OCI-LY1 (cell line): ENCODE results near the gene TSEN2.

Experiments used
- H2AFZ ChIP-seq: fragments of 200-600 bp; sonication (generic), shearing (Covaris generic); 2 replicates; pipeline ENCODE4 v1.6.0; 2014; ENCODE audit warnings: antibody characterized with exemption, mild to moderate bottlenecking, low read length
- H3F3A ChIP-seq: fragments of 200-600 bp; sonication (generic), shearing (Covaris generic); 2 replicates; pipeline ENCODE4 v1.6.0; 2014; ENCODE audit warnings: mild to moderate bottlenecking, antibody characterized with exemption, low read length, moderate library complexity; ENCODE audit not compliant: insufficient read depth
- H3K27ac ChIP-seq: fragments of 200-600 bp; sonication (generic); 2 replicates; pipeline ENCODE4 v1.5.1; 2014; ENCODE audit warnings: low read length, mixed run types, mild to moderate bottlenecking, low read depth; ENCODE audit not compliant: poor library complexity, severe bottlenecking
- H3K27me3 ChIP-seq: fragments of 200-600 bp; sonication (generic); 2 replicates; pipeline ENCODE4 v1.6.0; 2014; ENCODE audit warnings: antibody characterized with exemption, mild to moderate bottlenecking, low read length, moderate library complexity; ENCODE audit not compliant: insufficient read depth
- H3K36me3 ChIP-seq: fragments of 200-600 bp; sonication (generic); 2 replicates; pipeline ENCODE4 v1.6.1; 2014; ENCODE audit warnings: mild to moderate bottlenecking, antibody characterized with exemption, low read length, moderate library complexity, mixed read lengths; ENCODE audit not compliant: insufficient read depth
- H3K4me1 ChIP-seq: fragments of 200-600 bp; sonication (generic); 2 replicates; pipeline ENCODE4 v1.5.1; 2014; ENCODE audit warnings: mild to moderate bottlenecking, low read length, moderate library complexity; ENCODE audit not compliant: insufficient read depth, severe bottlenecking
- H3K4me2 ChIP-seq: fragments of 200-600 bp; sonication (generic), shearing (Covaris generic); 2 replicates; pipeline ENCODE4 v1.6.1; 2014; ENCODE audit warnings: low read length
- H3K4me3 ChIP-seq: fragments of 200-600 bp; sonication (generic); 2 replicates; pipeline ENCODE4 v1.5.1; 2014; ENCODE audit warnings: low read length, low read depth, mild to moderate bottlenecking, mixed read lengths; ENCODE audit not compliant: poor library complexity, severe bottlenecking
- H3K79me2 ChIP-seq: fragments of 200-600 bp; shearing (Covaris generic); 2 replicates; pipeline ENCODE4 v1.6.1; 2016; ENCODE audit warnings: mixed run types, low read length, mixed read lengths; ENCODE audit not compliant: insufficient read depth
- H3K9ac ChIP-seq: fragments of 200-600 bp; sonication (generic), shearing (Covaris generic); 2 replicates; pipeline ENCODE4 v1.6.1; 2014; ENCODE audit warnings: mild to moderate bottlenecking, low read length, mixed read lengths
- H3K9me2 ChIP-seq: fragments of 200-600 bp; sonication (generic), shearing (Covaris generic); 2 replicates; pipeline ENCODE4 v1.6.1; 2014; ENCODE audit warnings: low read depth, mild to moderate bottlenecking, low read length, mixed read lengths
- H3K9me3 ChIP-seq: fragments of 200-600 bp; shearing (Covaris generic); 2 replicates; pipeline ENCODE4 v1.6.1; 2014; ENCODE audit warnings: low read length, mixed read lengths
- H4K20me1 ChIP-seq: fragments of 200-600 bp; sonication (generic), shearing (Covaris generic); 2 replicates; pipeline ENCODE4 v1.6.0; 2016; ENCODE audit warnings: mild to moderate bottlenecking, low read length; ENCODE audit not compliant: insufficient read depth
- EZH2 ChIP-seq: fragments of 200-600 bp; sonication (generic), shearing (Covaris generic); IDR thresholded peaks from 2 replicates; pipeline ENCODE4 v1.8.0; 2017; ENCODE audit warnings: borderline replicate concordance, mixed run types, mild to moderate bottlenecking, antibody characterized with exemption, low read length, moderate library complexity, mixed read lengths
- TF ChIP-seq, protein P1 (sequence below): fragments of 200-600 bp; sonication (generic), shearing (Covaris generic); IDR thresholded peaks from 2 replicates; pipeline ENCODE4 v1.5.1; 2017; ENCODE audit warnings: mild to moderate bottlenecking, antibody characterized with exemption, low read length, moderate library complexity, mixed read lengths

Gene TSEN2

DNA sequence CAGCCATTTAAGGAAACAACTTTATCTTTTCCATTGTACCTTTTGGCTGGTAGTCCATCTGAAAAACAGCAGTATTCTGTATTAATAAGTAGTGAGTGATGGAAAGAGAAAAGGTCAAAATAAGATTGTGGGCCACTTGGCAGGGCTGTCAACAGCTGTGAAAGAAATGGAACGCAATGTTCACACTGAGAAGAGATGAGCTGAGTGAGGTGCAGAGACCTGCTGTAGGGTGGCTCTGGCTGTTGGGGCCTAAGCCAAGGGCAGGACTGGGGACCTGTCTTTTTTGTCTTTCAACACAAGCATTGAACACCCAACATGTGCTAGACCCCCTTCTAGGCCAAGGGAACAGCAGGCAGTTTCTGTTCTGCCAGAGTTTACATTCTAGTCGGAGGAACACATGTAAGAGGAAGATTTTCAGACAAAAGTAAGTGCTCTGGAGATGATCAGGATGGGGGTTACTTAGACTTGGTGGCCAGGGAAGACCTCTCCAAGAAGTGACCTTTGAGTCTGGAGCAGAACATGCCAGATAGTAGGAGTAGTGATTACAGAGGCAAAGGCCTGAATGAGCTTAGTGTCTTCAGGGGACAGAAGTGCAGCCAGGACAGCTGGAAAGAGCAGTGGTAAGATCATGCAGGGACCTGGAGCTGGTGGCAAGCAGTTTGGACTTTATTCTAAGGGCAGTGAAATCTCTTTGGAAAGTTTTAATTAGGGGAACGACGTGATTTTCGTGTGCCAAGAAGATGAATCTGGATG lies 29.6 kb downstream of the TSEN2 start:
- Histone ChIP-seq H4K20me1 (no peaks in the 10 kb centered on the region), H3K4me3 (no peak overlapping the region), H3K27ac (no peak overlapping the region), H3K9ac (no peak overlapping the region), H3K27me3 (no peaks in the 10 kb centered on the region), H3K9me2 (no peaks in the 10 kb centered on the region), H3K79me2 (no peaks in the 10 kb centered on the region), H3K4me2 (no peak overlapping the region), H3K9me3 (no peaks in the 10 kb centered on the region), H2AFZ (no peak overlapping the region), H3K36me3 (peaks cover 4% of the 10 kb centered on the region; the same call in 1 of the 2 replicates), H3K4me1 (no peaks in the 10 kb centered on the region), H3F3A (no peaks in the 10 kb centered on the region)
- no peak for TF ChIP-seq EZH2
- TF ChIP-seq, protein P1, sequence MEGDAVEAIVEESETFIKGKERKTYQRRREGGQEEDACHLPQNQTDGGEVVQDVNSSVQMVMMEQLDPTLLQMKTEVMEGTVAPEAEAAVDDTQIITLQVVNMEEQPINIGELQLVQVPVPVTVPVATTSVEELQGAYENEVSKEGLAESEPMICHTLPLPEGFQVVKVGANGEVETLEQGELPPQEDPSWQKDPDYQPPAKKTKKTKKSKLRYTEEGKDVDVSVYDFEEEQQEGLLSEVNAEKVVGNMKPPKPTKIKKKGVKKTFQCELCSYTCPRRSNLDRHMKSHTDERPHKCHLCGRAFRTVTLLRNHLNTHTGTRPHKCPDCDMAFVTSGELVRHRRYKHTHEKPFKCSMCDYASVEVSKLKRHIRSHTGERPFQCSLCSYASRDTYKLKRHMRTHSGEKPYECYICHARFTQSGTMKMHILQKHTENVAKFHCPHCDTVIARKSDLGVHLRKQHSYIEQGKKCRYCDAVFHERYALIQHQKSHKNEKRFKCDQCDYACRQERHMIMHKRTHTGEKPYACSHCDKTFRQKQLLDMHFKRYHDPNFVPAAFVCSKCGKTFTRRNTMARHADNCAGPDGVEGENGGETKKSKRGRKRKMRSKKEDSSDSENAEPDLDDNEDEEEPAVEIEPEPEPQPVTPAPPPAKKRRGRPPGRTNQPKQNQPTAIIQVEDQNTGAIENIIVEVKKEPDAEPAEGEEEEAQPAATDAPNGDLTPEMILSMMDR = no peak

GRCh38 chr3:12515631-12516030 lies 31.4 kb downstream of the TSEN2 start:
- Histone ChIP-seq H3K4me3 (no peak overlapping the region), H3K79me2 (no peaks in the 10 kb centered on the region), H3K4me1 (no peaks in the 10 kb centered on the region), H3K9me2 (no peaks in the 10 kb centered on the region), H3K4me2 (no peak overlapping the region), H3K9me3 (no peaks in the 10 kb centered on the region), H4K20me1 (no peaks in the 10 kb centered on the region), H3K36me3 (peaks cover 12% of the 10 kb centered on the region), H3K9ac (no peak overlapping the region), H3F3A (no peaks in the 10 kb centered on the region), H3K27me3 (no peaks in the 10 kb centered on the region), H3K27ac (no peak overlapping the region), H2AFZ (no peak overlapping the region)
- TF ChIP-seq EZH2 = no peak
- TF ChIP-seq, protein P1 = no peak

DNA sequence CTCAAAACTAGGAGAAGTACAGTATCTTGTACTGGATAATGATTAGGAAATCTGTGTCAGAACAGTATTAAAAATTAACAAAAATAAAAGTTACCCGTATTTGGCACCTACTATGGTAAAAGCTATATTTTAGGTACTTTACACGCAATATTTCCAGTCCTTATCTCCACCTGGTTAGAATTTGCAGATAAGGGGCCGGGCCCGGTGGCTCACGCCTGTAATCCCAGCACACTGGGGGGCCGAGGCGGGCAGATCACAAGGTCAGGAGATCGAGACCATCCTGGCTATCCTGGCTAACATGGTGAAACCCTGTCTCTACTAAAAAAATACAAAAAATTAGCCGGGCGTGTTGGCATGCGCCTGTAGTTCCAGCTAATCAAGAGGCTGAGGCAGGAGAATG lies 32.6 kb downstream of the TSEN2 start:
- Histone ChIP-seq H3K79me2 (no peaks in the 10 kb centered on the region), H3K27me3 (no peaks in the 10 kb centered on the region), H3K36me3 (peaks cover 17% of the 10 kb centered on the region), H3K4me2 (no peak overlapping the region), H3F3A (no peaks in the 10 kb centered on the region), H2AFZ (no peak overlapping the region), H3K4me3 (no peak overlapping the region), H3K9me2 (no peaks in the 10 kb centered on the region), H3K9me3 (no peaks in the 10 kb centered on the region), H3K27ac (no peak overlapping the region), H4K20me1 (no peaks in the 10 kb centered on the region), H3K4me1 (no peaks in the 10 kb centered on the region), H3K9ac (no peak overlapping the region)
- no peak for TF ChIP-seq EZH2
